ENCODE data around the gene HINT3.
"Not testable (repeated sequence)": the region's sequence is repeated elsewhere in the genome, so short reads cannot be mapped to it uniquely, and the experiment has no call there.

HINT3 gene

DNA sequence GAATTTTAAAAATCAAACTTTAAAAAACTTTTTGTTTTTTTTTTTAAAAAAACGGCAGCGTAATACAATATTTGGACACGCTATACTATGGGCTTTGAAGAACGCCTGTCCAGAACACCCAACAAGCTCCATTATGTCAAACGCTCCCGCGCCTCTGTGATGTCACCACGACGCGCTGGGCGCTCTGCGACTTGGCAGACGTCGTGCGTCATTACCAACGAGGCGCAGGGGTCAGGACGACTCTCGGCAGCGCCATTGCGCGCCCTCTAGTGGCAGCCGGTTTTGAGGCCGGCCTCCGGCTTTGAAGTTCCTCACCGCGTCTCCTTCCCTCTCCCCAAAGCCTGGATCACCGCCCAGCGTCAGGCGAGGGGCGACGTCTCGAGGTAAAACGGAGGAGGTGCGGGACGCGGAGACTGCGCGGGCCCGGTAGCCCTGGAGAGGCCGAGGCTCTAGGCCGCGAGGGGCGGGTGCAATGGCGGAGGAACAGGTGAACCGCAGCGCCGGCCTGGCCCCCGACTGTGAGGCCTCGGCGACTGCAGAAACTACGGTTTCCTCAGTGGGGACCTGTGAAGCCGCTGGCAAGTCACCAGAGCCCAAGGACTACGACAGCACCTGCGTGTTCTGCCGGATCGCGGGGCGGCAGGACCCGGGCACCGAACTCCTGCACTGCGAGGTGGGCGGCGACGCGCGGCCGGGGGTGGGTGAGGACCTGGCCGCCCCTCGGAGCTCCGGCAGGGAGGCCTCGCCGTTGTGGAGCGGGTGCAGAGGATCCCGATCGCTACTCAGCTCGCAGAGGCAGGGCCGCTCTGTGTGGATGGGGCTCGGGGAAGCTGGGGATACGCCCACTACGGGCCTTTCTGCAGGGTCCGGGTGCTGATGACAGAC, at the start of gene HINT3:
Gene HINT3 (plus strand): TSS at position 265 of the 885 bp plus-strand sequence. CDS start 208 bp downstream, at position 473.
- peak; percentile 95 for DNase-seq

- DNase-seq, result no peak
Observed at GRCh38 chr6:125910527-125910926, 46.0 kb upstream of the HINT3 start.

DNA sequence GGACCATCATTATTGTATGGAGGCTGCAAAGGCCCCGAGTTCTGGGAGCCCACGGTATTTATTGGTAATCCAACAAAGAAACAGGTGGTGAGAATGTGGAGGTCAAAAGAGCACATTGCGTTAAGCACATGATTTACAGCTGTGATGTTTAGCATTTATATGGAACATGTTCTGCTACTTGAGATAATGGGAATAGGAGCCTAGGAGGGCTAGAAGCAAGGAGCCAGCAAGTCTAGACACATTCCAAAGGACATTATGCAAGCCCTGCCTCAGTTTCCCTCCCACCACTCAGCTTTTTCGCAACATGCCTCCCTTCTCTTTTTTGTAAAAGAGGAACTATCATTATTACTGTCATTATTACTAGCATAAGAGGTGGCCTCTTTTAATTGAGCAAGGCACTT, 45.5 kb upstream of the HINT3 start:
- not testable (repeated sequence) for DNase-seq

DNA sequence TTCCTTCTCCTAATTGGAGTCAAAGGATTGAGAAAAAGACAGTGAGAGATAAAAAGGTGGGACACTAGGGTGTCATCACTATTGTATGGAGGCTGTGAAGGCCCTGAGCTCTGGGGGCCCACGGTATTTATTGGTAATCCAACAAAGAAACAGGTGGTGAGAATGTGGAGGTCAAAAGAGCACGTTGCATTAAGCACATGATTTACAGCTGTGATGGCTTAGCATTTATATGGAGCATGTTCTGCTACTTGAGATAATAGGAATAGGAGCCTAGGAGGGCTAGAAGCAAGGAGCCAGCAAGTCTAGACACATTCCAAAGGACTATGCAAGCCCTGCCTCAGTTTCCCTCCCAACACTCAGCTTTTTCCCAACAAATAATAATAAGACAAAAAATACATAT, 44.1 kb upstream of the HINT3 start:
- not testable (repeated sequence) for DNase-seq

DNA sequence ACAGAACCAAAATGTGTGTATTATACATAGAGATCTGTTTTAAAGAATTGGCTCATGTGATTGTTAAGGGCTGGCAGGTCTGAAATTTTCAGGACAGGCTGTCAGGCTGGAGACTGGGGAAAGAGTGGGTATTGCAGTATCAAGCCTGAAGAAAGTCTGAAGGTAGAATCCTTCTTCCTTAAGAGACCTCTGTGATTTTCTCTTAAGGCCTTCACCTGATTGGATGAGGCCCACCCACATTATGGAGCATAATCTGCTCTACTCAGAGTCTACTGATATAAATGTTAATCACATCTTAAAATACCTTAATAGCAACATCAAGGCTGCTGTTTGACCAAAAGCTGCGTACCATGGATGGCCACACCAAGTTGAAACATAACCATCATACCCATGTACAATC, 43.4 kb upstream of the HINT3 start:
- no peak for DNase-seq

DNA sequence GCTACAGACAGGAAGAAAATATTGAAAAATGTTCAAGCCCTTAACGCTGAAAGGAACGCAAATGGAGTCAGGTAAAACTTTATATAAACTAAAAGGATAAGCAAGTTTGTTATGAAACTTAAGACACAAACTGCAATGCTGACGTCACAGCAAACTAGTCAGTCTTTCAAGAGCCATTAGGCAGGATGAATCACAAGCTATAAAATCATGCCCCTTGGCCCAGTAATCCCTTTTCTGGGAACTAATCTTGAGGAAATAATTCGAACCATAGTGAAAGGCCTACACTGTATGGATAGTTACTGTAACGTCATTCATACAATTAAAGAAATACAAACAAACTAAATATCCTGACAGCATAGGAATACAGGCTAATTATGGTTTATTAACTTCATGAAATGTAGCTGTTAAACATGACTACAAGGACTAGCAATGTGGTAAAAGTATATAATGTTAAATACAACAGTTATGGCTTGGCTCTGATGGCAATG, 42.7 kb upstream of the HINT3 start:
- no peak for DNase-seq

GRCh38 chr6:125918230-125918629, 38.3 kb upstream of the HINT3 start:
- no peak for DNase-seq

DNA sequence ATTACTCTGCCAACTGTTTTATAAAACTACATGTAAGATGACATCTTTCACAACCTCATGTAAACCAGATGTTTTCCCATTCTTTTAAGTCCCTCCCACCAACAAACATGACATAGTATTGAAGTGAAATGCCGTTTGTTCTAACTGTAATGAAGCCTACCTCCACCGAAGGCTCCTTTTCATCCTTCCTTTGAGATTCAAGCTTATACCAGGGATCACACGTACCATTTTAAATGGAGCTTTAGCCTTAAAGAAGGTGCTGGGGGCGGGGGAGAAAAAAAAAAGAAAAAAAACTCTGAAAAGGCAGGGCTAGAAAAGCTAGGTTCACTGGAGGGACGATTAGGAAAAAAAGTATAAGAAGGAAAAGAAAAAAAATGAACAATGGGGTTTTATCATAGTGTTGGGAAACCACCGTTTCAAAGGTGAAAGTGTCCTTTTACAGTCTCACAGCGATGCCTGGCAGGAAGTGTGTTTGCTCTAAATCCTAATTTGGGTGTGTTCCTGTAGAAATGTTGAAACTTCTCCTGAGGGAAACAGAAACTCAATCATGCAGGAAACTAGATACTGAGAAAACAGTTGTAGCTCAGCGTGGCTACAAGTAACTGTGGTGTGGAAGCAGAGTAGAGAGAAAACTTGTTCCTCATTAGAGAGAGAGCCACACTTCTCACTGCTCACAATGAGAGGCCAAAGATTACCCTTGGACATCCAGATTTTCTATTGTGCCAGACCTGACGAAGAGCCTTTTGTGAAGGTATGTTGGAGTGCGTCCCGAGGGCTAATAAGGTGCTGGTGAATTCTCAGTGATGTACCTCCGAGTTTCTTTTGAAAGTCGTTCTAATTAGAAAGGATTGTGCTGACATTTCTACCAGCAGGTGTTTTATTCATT, 37.6 kb upstream of the HINT3 start:
- DNase-seq, result peak; percentile 18

GRCh38 chr6:125919618-125920017, 37.0 kb upstream of the HINT3 start:
- no peak for DNase-seq

GRCh38 chr6:125922322-125922860, 34.2 kb upstream of the HINT3 start:
- DNase-seq, result no peak

GRCh38 chr6:125923366-125923877, 33.1 kb upstream of the HINT3 start:
- no peak for DNase-seq

DNA sequence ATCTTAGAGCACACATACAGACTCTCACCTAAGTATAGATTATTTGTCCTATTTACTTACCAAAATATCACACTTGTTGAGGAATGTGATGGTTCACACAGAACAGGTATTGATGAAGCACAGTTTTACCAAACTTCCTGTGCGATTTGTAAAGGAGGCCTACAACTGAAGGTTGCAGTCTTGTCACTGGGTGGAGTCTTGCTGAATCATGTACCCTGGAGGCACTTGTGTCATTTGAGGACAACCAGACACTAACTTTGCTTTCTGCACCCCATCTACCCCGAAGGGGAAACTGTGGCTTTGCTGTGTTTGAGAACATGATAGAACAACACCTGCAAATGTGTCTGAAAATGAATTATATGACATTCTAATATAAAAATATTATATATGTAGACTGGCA, 32.4 kb upstream of the HINT3 start:
- DNase-seq, result no peak

DNA sequence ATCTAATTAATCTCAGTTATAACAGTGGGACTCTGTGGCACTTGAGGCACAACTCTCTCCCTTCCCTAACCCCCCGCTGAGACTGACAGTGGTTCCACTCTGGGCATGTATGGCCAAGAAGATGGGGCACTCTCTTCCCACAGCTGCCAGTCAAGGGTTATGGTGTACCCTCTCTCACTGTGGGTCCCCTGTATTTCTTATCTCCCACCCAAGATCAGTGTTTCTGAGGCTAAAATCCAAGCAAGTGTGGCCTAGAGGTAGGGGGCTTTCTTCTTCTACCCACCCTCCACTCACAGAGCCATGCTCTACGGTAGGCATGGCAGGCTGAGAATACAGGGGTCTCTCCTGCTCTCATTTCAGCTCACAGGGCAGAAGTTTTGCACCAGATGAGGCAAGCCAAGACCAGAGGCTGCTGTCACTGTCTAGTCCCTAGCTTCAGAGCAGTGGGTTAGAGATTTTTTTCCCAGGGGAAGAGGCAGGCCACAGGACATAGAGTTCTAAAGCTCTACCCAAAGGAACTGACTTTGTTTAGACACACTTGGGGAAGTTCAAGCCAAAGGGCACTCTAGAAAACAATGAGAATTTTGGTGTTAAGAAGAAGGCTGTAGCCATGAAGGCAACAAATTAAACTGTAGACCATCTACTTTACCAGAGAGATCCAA, 31.7 kb upstream of the HINT3 start:
- DNase-seq, result no peak

- DNase-seq, result no peak
Observed at GRCh38 chr6:125926711-125927110, 29.9 kb upstream of the HINT3 start.

GRCh38 chr6:125927761-125928160, 28.8 kb upstream of the HINT3 start:
- DNase-seq, result no peak

DNA sequence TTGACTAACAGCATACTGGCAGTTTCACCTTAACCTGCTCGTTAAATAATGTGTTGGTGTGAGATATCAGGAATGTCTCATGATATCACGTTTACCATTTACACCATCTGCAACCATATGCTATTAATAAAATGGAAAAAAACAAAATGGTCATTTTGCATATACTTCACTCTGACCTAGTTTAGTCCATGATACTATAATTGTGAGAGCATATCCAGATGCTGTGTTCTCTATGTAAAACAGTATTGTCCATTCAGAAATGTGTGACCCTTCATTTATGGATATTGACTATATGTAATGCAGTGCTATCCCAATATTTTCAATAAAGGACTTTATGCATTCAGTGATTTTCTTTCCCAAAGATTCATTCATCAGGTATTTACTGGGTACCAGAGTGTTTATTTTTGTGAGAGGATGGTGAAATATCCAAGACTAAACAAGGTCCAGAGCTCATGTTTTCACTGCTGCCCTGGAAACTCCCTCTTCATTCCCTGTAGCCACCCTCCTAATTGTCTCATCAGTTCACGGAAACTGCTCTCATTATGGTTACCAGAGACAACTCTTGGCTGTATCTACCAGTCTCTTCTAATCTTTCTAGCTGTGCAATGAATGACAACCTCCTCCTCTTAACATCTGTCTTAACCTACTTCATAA, 25.7 kb upstream of the HINT3 start:
- no peak for DNase-seq

- no peak for DNase-seq
Observed at GRCh38 chr6:125931733-125932450, 24.7 kb upstream of the HINT3 start.

DNA sequence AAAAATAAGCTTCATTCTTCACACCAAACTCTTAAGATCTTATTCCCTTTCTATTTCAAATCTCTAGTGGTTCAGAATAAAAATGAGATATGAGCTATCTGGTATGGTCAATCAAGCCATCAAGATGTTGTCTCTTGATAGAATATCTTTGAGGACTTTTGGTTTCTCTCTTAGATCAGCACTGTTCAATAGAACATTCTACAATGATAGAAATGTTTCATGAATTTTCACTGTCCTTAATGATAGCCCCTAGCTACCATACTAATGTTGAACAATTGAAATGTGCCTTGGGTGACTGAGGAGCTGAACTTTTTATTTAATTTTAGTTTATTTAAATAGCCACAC, 24.1 kb upstream of the HINT3 start:
- DNase-seq, result no peak

DNA sequence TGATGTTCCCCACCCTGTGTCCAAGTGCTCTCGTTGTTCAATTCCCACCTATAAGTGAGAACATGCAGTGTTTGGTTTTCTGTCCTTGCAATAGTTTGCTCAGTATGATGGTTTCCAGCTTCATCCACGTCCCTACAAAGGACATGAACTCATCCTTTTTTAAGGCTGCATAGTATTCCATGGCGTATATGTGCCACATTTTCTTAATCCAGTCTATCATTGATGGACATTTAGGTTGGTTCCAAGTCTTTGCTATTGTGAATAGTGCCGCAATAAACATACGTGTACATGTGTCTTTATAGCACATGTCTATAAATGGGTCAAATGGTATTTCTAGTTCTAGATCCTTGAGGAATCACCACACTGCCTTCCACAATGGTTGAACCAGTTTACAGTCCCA, 21.1 kb upstream of the HINT3 start:
- not testable (repeated sequence) for DNase-seq

- no peak for DNase-seq
Observed at GRCh38 chr6:125939026-125939425, 17.5 kb upstream of the HINT3 start.

DNA sequence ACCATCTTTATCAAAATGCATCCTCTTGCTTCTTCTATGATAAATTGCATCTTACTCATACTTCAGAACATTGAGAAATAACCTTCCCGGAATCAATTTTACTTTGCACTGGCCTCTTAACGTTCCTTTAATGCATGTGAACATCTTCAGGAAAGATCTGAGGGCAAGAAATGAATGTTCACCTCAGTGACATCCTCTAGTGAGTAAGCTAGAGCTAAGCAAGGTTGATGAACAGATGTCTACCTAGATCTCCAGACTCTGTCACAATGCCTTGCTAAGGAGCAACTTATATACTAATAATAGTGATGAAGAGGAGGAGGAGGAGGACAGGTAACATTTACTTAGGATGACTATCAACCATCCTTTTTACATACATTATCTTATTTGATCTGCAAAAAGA, 16.8 kb upstream of the HINT3 start:
- DNase-seq, result no peak
